Medulla oblongata (tissue), 1 donor: ENCODE results near the gene RHOU.
"Not testable (repeated sequence)": the region's sequence is repeated elsewhere in the genome, so short reads cannot be mapped to it uniquely, and the experiment has no call there.

Experiments
- DNase-seq: peaks from one replicate; pipeline ENCODE4 v3.0.0-alpha.2; 2015; ENCODE audit errors: extremely low spot score

The RHOU gene

GRCh38 chr1:228734881-228735801 is at the start of gene RHOU:
TSS of gene RHOU (plus strand) at chr1:228735479. CDS start at chr1:228735743, 264 bp downstream.
- peak; percentile 86 for DNase-seq

- no peak for DNase-seq
Measured at GRCh38 chr1:228687587-228687986, 47.7 kb upstream of the RHOU start.

- no peak for DNase-seq
Measured at GRCh38 chr1:228689255-228689654, 46.0 kb upstream of the RHOU start.

- no peak for DNase-seq
Measured at GRCh38 chr1:228691211-228691610, 44.1 kb upstream of the RHOU start.

GRCh38 chr1:228691926-228692325 is 43.4 kb upstream of the RHOU start:
- DNase-seq: peak; percentile 54

GRCh38 chr1:228694447-228694846 is 40.8 kb upstream of the RHOU start:
- not testable (repeated sequence) for DNase-seq

GRCh38 chr1:228695015-228695955 is 40.0 kb upstream of the RHOU start:
- DNase-seq: no peak

- peak; percentile 74 for DNase-seq
Measured at GRCh38 chr1:228697207-228698016, 37.9 kb upstream of the RHOU start.

- DNase-seq: no peak
Measured at GRCh38 chr1:228698017-228698329, 37.3 kb upstream of the RHOU start.

GRCh38 chr1:228702433-228702832 is 32.8 kb upstream of the RHOU start:
- DNase-seq: no peak

GRCh38 chr1:228706305-228706704 is 29.0 kb upstream of the RHOU start:
- DNase-seq: no peak

- DNase-seq: peak; percentile 10
Measured at GRCh38 chr1:228717081-228717480, 18.2 kb upstream of the RHOU start.

GRCh38 chr1:228721407-228721806 is 13.9 kb upstream of the RHOU start:
- DNase-seq: no peak

- DNase-seq: no peak
Measured at GRCh38 chr1:228723287-228723686, 12.0 kb upstream of the RHOU start.

- no peak for DNase-seq
Measured at GRCh38 chr1:228723921-228724320, 11.4 kb upstream of the RHOU start.

GRCh38 chr1:228725178-228725577 is 10.1 kb upstream of the RHOU start:
- no peak for DNase-seq

- DNase-seq: no peak
Measured at GRCh38 chr1:228727681-228728171, 7.6 kb upstream of the RHOU start.

GRCh38 chr1:228732426-228732825 is 2.9 kb upstream of the RHOU start:
- DNase-seq: no peak

GRCh38 chr1:228733576-228733975 is 1.7 kb upstream of the RHOU start:
- no peak for DNase-seq

- DNase-seq: peak; percentile 38
Measured at GRCh38 chr1:228735871-228736586, 750 bp downstream of the RHOU start.
